GM18867 (cell line): ENCODE measurements around the gene SUSD1.
"Not testable (repeated sequence)": the region's sequence is repeated elsewhere in the genome, so short reads cannot be mapped to it uniquely, and the experiment has no call there.

Experiments used
- ATAC-seq: cut with Tn5 transposase; IDR thresholded peaks from one replicate; pipeline ENCODE4 v1.9.1; 2021; ENCODE audit warnings: mild to moderate bottlenecking, moderate library complexity; ENCODE audit not compliant: unreplicated experiment

Gene SUSD1

DNA sequence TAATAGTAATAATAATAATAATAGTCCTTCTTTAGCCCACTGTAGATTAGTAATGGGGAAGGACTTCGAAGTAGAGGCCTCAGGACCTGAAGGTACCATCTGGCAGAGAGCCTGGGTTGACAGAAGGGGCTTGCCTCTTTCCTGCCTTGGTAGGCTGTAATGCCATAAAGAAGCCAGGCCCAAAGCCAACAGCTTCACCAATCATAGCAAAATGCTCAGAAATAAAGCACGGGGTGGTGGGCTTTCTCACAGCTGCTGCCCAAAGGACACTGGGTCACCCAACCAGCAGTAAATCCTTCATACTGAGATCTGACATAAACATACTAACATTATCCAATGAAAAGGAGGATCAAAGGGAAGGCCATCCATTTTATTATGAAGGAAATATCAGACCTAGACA lies 70.7 kb downstream of the SUSD1 start:
- ATAC-seq = no peak

DNA sequence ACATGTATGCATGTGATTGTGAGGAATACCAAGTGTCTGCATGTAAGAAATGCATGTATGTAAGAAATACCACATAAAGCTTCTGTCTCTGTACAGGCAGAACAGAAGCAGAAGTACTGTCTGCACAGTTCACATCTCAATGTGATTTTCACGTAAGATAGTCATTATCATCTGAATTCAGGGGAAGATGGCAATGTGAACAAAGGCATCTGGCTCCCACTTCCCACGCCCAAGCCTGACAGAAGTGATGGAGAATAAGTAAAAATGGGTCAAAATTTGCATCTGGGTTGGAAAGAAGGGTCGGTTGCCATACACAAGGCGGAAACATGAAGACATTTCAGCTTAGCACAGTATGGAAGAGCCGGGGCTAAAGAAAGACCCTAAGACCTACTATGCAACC lies 71.7 kb downstream of the SUSD1 start:
- ATAC-seq = no peak

DNA sequence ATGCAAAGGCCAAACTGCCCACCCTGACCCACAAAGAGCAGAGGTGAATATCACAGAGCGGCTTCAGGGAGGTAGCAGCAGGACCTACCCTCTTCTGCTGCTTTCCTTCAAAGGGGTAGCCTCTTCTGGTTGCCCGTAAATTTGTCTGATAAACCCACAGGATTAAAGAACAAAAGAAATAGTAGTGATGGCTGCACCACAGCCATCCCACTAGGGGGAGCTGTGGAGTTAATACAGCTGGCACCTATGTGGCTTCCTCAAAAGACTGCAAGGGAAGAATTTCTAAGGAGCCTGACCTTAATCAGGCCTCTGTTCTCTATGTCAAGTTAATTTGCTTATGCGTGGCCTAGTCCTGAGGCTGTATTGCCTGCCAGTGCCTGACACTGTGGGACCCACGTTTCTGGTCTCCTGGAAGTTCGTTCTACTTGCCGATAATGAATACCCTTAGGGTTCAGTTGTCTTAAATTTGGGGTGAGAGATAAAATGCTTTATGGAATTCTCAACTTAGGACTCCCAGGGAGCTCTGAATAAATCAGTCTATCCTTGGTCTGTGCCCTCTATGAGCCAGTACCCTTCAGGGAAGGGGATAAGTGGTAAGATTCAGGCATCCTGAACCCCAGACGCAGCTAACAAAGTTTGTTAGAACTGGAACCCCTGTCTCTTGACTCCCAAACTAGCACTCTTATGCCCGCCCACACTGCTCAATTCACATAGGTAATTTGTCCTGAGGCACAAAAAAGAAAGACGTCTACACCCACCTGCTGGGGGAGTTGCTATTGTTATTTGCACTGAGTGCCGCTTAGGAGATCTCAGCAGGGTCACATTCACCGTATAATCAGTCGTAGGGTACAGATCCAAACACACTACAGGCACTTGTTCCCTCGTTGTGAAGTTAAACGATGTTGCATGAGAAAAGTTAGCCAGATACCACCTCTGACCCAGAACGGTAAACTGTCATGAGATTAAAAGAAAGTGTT lies 77.1 kb downstream of the SUSD1 start:
- no peak for ATAC-seq

DNA sequence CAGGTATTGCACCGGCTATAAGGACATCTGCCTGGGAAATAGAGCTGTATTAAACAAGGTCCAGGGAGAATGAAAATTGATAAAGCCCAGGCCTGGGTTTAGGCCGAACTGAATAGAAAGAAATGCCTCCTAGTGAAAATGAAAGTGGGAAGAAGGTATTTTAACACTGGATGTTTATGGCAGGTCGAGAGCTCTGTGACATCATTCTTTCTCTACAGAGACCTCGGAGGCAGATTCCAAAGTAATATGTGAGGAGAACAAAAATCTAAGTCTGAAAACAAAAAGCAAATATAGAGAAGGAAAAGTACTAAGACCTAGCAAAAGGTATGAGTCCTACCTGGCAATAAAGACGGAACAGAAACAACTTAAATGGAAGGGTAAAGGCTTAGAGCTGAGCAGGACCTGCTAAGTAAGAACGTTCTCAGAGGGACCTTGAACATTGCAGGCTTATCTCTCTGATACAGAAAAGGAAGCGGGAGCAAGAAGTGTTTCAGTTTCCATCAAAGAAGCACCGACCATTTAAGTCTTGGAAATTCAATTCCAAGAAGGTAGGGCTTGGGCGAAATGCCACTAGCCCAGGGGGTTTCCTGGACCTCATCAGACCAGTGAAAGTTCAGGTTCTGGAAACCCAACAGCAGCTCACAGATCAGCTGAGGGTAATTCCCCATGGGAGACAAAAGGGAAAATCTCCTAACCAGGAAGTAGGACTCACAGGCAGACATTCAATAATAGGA lies 80.0 kb downstream of the SUSD1 start:
- ATAC-seq = no peak

DNA sequence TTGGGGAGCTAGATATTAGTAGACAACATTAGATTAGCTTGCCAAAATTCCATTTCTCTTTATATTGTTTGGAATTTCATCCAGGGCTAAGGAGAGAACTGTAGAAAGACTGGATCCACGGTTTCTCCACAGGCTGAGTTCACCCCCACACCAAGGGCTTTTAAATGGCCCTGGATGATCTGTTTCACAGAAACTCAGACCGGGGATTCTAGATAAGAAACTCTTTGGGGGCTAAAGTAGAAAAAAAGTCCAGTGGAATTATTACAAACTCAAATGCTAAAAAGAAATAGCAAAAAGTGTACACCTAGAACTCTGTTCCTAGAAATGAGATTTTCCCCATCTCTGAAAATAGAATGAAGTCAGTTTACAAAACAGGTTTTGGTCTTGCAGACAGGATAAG lies 80.9 kb downstream of the SUSD1 start:
- ATAC-seq = no peak

DNA sequence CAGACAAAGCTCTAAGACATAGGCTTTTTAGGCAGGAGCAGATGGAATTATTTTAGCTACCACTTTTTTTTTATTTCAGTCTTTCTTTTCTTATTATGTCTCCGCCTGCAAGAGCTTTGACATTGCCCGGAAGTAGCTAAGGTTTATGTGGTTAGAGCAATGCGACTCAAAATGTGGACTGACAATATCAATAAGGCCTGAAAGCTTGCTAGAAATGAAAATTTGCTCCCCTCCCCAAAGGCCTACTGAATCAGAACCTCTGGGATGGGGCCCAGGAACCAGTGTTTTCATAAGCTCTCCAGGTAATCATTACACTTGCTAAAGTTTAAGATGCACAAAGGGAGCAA lies 81.3 kb downstream of the SUSD1 start:
- no peak for ATAC-seq

DNA sequence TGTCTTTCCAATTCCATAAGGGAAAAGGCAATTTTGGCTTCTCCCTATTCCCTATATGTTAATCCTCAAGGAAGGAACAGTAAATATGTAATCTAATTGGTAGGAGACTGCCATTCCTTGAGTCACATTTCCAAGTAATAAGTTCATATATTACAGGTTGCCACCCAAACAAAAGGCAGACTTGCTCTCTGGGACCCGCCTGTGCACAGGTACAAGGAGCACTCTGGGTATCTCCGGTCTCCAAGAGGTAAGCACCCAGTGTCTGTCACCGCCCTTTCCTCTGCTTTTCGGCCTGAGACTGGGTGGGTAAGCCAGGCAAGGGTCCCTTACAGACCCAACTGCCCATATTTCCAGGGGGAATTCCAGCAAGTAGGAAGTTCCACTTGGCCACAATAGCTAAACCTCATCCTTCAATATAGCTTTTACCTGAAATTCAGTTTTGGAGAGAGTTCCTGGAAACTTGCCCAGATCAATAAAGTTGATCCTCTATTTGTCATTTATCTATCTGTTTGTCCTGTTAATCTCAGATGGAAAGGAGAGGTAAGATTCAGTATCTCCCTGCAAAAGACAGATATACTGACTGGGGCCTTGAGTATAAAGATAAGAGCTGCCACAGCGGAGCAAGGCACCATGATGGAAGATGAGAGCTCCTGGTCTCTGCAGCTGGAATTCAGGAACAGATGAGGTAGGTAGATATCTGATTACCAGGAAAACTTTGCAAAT lies 81.8 kb downstream of the SUSD1 start:
- no peak for ATAC-seq

DNA sequence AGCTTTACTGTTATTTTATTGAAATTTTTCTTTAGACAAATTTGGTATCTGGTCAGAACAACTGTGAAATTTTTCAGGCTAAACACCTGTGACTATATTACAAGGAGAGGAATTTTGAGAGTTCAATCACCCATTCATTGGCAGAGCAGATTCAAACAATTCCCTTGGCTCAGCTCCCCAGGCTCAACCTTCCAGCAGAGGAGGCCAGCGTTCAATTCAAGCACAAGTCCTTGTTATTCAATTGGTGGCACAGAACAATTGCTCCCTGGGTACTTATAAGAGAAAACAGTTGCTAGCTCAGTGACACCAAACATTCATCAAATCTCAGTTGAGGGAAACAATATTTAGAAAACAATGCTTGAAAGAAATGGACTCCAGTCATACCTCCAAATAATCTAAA lies 83.3 kb downstream of the SUSD1 start:
- ATAC-seq = no peak

DNA sequence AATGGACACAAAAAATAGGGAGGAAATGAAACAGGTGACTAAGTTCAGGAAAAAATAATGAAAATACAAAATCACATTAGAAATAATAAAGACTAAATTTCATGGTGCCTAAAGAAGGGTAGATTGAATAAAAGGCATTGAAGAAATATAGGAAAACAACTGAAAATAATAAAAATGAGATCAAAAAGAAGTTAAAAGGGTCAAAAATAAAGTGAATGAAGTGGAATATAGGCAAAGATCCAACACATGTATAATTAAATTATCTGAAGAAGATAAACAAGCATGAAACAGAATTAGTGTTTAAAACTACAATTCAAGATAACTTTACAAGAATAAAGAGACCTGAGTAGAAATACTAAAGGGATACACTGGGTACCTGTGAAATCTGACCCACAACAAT lies 87.6 kb downstream of the SUSD1 start:
- ATAC-seq = no peak

DNA sequence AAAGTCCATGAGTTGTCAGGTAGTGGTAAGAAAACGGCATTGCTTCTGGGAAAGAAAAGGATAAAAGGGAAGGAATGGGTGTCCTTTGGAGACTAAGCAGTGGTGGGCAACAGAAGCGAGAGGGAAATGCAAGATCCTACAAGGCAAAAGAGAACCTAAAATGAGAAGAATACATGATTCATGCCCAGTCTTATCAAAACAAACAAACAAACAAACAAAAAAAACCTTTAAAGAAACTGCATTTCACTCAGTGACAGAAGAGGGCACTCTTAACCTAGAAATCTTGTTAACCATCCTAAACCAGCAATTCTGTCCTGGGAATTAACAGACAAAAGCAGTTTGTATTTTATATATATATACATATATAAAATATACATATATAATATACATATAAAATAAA lies 88.5 kb downstream of the SUSD1 start:
- no peak for ATAC-seq

DNA sequence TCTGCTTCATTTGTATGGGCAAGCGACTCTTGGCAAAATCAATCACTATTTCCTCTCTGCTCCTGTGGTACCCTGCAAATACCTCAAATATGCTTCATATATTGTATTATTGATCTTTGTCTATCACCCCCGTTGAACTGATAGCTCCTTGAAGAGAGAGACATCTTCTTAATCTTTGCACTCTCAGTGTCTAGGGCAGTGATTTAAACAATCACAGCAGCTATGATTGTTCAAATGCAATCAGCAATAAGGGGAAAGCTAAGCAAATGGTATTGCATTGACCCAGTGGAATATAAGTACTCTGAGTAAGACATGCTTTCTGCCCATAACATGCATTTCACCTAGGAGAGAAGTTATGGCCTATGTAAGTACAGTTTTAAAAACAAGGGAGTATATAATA lies 90.2 kb downstream of the SUSD1 start:
- no peak for ATAC-seq

DNA sequence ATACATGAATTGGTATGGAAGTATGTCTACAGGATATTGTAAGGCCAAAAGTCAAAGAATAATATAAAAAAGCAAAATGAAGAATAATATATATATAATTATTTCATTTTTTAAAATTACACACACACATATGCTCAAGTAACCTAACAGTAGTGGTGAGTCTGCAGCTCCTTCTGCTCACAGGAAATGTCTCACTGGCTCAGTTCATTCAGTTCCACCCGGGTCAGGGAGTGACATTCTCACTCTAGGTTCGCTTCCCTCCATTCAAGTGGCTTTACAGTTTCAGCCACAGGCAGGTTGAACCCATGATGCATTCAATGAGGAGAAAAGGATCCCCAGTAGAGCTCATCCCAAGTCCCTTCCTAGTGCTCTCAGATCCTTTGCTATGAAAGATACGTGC lies 90.8 kb downstream of the SUSD1 start:
- ATAC-seq = no peak

DNA sequence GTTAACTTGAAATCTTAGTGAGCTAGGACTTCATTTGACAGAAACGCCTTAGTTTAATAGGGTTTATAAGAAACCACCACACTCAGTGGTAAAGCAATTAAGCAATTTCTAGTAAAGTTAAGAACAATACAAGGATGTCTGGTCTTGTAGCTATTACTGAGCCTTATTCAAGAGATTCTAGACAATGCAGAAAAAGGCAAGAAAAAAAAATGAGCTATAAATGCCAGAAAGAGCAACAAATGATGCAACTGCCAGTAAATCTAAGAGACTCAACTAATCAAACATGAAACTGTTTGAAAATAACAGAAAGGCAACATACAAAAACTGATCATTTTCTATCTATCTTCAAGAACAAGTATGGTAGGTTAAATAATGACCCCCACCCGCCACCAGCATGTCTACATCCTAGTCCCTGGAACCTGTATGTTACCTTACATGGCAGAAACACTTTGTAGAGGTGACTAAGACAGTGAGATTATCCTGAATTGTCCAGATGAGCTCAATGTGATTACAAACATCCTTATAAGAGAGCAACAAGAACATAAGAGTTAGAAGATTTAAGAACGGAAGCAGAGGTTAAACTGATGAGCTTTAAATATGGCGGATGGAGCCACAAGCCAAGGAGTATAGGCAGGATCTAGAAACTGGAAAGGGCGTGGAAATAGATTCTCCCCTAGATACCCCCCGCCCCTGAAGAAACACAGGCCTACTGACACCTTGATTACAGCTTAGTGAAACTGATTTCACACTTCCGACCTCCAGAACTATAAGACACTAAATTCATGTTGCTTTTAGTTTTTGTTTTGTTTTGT lies 93.0 kb downstream of the SUSD1 start:
- no peak for ATAC-seq

DNA sequence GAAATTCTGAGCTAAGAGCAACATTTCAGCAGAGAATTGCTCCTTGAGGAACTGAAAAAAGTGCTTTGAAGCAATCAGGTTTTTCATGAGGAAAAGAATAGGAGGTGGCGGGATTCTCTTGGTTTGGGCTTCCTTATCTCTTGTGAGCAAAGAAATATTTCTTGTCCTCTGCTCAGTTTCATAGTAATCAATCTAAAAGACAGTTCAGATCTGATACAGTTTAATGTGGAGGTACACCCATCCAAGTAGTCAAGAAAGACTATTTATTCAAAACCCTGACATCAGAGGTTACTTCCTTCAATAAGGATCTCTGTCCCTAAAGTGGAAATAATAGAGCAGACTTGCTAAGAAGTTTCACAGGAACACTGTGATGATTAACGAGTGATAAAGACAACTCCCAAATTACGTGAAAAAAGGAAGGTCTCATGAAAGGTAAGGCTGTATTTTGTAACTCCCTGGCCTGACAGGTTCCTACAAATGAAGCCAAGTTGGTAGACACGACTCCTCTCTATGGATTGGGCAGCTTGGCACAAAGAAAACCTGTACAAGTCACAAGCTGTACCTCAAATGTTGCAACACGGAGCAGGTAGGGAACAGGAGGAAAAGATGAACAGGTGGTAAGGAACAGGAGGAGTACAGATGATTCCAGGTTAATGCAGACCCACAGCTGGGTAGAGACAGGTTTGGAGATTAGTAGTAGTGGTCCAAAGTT lies 94.1 kb downstream of the SUSD1 start:
- no peak for ATAC-seq

DNA sequence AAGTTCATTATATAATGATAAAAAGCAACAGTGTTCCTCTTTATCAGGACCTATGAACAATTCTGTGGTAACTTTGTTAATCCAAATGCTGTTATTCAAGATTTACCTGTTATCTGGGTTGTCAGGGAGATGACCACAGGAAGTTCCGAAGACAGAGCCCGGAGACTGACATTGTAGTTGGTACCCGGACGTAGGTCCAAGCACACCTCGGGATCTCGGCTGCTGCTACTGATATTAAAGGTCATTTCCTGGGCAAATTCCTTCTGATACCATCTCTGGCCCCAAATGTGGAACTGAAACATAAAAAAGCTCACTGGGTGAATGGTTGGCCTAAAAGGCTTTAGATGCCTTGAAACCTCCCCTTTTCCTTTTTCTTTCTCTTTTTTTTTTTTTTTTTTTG lies 96.7 kb downstream of the SUSD1 start:
- ATAC-seq = peak; percentile 57

DNA sequence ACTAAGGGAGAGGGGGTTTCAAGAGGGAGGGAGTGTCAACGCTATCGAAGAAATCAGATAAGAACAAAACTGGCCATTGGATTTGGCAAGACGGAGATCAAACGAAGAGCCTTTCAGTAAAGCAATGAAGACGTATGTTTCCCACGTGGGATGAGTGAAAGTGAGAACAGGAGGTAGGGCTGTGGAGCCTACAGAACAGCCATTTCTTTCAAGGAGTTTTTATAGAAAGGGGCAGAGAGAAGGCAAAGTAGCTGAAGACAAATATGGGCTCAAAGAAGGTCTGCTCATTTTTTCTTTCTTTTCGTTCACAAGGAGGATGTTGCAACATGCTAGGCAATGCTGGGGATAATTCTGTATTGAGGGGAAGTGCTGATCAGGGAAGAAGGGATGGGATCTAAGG lies 98.3 kb downstream of the SUSD1 start:
- peak; percentile 16 for ATAC-seq

DNA sequence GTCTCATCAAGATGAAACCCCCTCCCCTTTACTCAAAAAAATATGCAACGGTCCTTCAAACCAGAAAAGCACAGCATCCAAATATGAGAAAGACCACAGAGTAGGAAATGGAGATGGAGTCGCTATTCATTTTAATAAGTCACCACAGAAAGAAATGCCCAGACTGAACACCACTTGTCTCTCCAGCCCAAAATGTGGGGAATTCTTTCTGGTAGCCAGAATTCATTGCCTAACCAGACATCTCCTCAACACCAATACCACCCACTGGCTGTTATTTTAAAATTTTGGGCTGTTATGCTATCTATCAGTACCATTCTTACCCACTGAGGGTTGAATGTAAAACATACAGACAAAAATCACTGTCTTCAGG lies 100.1 kb downstream of the SUSD1 start:
- no peak for ATAC-seq

DNA sequence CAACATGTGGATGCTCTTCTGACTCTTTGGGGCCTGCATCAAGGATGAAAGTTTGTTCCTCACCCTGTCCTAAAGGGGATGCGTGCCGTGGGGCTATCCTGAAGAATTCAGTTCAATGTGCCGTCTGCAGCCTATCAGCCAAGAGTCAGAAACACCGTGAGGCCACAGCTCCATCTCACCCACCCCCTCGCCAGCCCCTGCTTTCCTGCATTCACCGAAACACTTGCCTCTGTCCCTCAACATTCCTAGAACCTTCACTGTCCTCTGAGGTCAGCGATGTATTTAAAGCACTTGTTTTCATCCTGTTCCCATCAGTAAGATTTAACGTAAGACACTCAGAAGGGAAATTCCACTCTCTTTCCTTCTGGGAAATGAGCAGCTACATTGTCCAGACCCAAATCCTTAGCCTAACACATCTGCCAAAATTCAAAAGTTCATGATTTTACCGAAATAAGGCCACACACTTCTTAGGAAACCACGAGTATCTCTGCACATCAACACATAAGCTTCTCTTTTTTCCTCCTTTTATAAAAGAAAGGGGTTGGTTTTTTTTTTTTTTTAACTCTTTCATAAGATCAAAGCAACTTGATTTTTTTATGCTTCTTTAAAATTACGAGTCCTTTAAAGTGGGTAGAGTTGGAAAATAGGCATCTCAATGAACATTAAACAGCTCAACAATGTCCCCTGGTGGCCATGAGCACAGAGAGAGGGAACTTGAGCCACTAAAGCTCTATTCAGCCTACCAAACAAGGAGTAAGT lies 100.7 kb downstream of the SUSD1 start:
- ATAC-seq = peak; percentile 50

DNA sequence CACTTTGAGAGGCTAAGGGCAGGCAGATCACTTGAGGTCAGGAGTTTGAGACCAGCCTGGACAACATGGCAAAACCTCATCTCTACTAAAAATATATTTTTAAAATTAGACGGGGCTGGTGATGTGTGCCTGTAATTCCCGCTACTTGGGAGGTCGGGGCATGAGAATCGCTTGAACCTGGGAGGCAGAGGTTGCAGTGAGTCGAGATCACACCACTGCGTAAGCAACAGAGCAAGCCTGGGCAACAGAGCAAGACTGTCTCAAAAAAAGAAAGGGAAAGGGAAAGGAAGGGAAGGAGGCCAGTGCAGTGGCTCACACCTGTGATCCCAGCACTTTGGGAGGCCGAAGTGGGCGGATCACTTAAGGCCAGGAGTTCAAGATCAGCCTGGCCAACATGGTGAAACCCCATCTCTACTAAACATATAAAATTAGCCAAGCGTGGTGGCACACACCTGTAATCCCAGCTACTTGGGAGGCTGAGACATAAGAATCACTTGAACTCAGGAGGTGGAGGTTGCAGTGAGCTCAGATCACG lies 101.4 kb downstream of the SUSD1 start:
- ATAC-seq = not testable (repeated sequence)
